ENCODE measurements around the gene RNU1-2.
"Not testable (repeated sequence)": the region's sequence is repeated elsewhere in the genome, so short reads cannot be mapped to it uniquely, and the experiment has no call there.

RNU1-2 gene

GRCh38 chr1:16888860-16889816, 6.6 kb upstream of the RNU1-2 start:
- DNase-seq (ENCODE audit: low read depth in 2 of 2), result peak; percentile 49 to 73

DNA sequence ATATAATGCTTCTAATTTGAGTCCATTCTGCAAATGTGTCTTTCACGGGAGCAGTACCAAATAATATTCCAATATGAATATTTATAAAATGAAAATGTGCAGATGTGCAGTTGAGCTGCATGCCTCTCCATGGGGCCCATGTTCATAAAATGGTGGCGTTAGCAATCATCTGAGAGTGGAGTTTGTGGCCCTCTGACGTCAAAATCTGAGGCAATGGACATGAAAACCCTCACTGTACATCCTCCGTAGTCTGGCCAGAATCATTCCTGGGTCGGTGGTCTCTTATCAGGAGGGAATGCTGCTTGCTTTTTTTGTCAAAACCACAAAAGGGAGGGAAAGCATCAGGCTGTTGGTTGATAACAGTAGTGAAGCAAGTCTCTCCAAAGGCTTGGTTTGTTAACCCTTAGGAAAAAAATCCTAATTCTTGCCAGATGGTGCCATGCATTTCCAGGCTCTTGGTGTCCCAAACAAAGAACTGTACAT, 5.2 kb upstream of the RNU1-2 start:
- not testable (repeated sequence) for DNase-seq (ENCODE audit: low read depth in 2 of 2)

- not testable (repeated sequence) for DNase-seq (ENCODE audit: low read depth in 2 of 2)
Measured at GRCh38 chr1:16891057-16891456, 4.7 kb upstream of the RNU1-2 start.

- not testable (repeated sequence) for DNase-seq (ENCODE audit: low read depth in 2 of 2)
Measured at GRCh38 chr1:16892978-16893525, 2.7 kb upstream of the RNU1-2 start.

DNA sequence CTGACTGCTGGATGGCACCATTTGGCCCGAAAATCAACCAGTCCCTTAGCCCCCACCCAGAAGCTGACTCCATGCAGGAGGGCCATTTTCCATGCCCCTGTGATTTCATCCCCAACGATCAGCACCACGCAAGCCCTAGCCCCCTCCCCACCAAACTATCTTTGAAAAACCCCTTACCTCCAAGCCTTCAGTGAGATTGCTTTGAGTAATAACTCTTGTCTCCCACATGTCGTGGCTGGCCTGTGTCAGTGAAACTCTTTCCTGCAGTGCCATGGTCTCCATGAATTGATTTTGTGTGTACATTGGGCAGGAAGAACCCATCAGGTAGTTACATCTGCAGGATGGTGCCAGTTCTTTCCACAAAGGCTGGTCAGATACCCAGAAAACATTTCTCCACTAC, 2.0 kb upstream of the RNU1-2 start:
- DNase-seq (ENCODE audit: low read depth in 2 of 2), result not testable (repeated sequence)

DNA sequence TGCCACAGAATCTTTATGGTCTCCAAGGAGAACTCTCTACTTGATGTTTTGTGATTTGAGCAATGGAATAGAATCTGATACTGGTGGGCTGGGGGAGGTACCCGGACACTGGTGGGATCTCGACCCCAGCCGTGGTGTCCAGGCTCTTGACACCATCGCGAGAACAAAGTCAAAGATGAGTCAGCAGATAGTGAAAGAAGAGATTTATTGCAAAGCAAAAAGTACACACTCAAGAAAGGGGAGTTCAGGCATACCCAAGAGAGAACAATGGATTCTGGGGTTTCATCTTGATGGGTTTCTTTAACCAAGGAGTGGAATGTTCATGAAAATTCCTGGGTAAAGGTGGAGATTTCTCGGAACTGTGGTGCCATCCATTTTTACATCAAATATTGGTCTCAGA, 1.4 kb upstream of the RNU1-2 start:
- not testable (repeated sequence) for DNase-seq (ENCODE audit: low read depth in 2 of 2)

DNA sequence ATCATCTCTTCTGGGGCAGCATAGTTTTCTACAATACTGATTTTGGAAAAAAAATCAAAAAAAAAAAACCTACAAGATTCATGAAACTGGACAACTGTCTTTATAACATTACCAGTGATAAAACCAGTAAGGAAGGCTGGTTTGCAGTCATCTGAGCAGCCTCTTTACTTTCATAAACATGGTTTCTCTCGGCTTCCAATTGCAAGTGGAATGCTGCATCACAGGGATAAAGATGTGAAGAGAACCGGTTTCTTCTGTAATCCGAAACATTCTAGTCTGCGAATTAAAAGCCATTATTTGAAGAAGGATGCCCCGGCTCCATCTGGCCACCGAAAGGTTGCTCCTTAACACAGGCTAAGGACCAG, 565 bp upstream of the RNU1-2 start:
- DNase-seq (ENCODE audit: low read depth in 2 of 2), result not testable (repeated sequence)

GRCh38 chr1:16896316-16897055, 706 bp downstream of the RNU1-2 start:
- peak; percentile 55 to 79 for DNase-seq (ENCODE audit: low read depth in 2 of 2)

DNA sequence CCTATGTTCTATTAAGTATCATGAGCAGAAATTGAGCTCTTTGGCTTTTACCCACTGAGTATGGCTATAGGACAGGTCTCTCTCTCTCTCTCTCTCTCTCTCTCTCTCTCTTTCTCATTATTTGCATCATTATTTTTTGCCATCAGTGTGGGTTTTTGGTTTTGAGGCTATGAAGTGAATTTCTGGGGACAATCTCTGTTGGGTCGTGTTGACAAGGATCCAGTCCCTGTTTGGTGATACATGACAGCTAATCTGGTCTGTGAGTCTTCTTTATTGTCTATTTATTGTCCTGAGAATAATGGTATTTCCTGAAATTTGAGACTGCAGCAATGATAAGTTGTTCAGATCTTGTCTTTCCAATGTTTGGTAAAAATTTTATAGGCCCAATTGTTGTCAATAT, 1.9 kb downstream of the RNU1-2 start:
- DNase-seq (ENCODE audit: low read depth in 2 of 2), result not testable (repeated sequence)

- DNase-seq (ENCODE audit: low read depth in 2 of 2), result not testable (repeated sequence)
Measured at GRCh38 chr1:16898298-16898697, 2.5 kb downstream of the RNU1-2 start.

- not testable (repeated sequence) for DNase-seq (ENCODE audit: low read depth in 2 of 2)
Measured at GRCh38 chr1:16899020-16899419, 3.2 kb downstream of the RNU1-2 start.

DNA sequence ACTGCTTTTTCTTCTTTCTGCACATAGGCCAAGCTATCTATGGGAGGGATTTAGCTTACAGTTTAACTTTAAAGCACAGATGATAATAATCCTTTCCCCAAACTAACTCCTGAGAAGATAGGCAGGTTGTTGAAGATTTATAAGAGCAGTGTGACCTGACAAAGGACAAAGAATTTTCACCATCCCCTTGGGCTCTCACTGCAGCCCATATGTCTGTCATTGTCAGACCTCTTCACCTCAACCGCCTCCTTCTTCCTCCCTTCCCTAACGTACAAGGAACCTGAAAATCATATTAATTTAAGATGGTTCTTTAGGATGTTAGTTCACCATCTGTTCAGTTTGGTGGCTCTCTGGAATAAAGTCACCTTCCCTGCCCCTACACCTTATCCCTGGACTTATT, 5.0 kb downstream of the RNU1-2 start:
- no peak for DNase-seq (ENCODE audit: low read depth in 2 of 2)

GRCh38 chr1:16901371-16901770, 5.6 kb downstream of the RNU1-2 start:
- DNase-seq (ENCODE audit: low read depth in 2 of 2), result not testable (repeated sequence)

- no peak for DNase-seq (ENCODE audit: low read depth in 2 of 2)
Measured at GRCh38 chr1:16903054-16903453, 7.3 kb downstream of the RNU1-2 start.

DNA sequence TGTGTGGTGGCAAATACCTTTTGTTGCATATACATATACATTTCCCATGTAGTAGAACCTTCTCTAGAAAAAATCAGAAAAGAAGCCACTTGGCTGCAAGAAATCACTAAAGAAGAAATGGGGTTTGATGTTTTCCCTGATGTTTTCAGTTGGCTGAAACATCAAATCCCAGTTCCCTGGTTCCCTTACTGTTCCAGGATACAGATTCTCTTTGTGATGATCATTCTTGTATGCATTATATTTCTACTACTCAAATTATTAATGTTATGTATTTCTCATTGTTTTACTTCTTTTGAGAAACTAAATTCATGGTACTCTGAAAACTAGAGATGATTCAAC, 7.6 kb downstream of the RNU1-2 start:
- no peak for DNase-seq (ENCODE audit: low read depth in 2 of 2)

DNA sequence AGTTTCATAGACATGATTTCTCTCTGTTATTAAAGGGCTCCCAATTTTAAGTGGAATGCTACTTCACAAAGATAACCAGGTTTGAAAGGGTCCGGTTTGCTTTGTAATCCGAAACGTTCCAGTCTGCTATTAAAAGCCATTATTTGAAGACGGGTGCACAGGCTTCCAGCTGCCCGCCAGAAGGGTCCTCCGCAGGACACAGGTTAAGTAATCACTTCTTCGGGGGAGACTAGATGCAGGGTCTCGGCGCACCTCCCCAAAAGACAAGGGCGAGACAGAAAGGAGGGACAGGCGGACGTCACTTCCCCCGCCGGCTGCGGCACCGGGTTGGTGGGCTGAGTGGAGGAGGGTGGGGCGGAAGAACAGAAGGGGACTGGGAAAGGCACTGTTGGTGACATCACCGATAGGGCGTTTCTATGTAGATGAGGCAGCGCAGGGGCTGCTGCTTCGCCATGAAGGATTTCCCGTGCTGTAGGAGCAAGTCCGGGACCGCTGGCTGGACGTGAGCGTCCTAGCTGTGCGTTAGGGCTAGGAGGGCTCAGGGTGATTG, 8.9 kb downstream of the RNU1-2 start:
- peak; percentile 98 for DNase-seq (ENCODE audit: low read depth in 2 of 2)

DNA sequence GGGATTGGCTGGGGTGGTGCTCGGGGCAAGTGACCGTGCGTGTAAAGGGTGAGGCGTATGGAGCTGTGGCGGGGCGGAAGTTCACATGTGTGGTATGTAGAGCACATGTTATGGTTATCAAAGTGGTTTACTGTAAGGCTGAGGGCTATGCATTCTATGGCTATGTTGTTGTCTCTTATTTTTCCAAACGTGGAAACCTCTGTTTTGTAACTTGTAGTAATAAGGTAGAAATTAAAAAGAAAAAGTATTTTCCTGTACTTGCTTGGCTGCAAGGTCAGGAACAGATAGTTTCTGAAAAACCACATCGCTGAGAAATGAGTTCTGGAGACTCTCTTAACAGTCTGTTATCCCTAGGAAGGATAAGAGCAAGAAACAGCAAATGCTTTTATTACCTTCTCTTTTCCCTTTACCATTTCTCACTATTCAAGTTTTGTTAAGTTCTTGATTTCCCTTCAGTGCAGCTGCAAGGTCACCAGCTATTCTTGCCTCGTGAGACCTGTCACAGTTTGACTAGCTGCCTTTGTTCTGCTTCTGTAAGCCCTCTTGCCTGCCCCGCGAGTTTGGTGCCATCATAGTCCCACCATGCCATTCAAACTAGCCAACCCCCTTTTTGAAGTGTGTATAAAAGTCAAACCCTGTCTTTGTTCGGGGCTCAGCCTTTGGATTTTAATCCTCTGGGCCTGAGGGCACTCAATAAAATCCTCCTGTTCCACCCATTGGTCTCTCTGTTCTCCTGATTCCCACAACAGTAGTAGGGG, 9.5 kb downstream of the RNU1-2 start:
- peak in 1 of 2 donors; percentile 37 for DNase-seq (ENCODE audit: low read depth in 2 of 2)

- DNase-seq (ENCODE audit: low read depth in 2 of 2), result no peak
Measured at GRCh38 chr1:16905868-16906702, 10.3 kb downstream of the RNU1-2 start.

DNA sequence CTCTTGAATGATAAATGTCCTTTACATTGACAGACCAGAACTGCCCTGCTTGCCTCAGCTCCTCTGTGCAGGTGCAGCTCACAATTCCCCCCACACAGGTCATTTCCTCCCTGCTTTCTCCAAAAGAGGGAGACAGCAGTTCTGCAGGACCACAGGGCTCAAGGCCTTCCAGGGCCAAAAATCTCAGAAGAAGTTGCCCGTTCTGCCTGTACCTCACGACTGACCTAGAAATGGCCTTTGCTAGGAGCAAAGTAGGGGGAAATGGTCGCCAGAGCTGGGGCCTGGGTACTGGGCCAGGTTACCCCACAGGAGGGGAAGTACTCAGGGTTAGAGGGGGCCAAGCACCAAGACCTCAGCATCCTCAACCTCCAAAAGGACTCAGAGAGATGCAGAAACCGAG, 11.1 kb downstream of the RNU1-2 start:
- DNase-seq (ENCODE audit: low read depth in 2 of 2), result no peak

Measured in activated CD4-positive, alpha-beta T cell treated with anti-CD3 and anti-CD28 coated beads for 24 hours (primary cell).